ENCODE measurements around the gene KIRREL3.

KIRREL3 gene

GRCh38 chr11:126592496-126593410, 407.8 kb downstream of the KIRREL3 start:
- DNase-seq, result no peak

- DNase-seq, result no peak
These were observed 408.5 kb downstream of the KIRREL3 start for GRCh38 chr11:126591966-126592489.

GRCh38 chr11:126589492-126589803, 411.1 kb downstream of the KIRREL3 start:
- DNase-seq, result no peak

- no peak for DNase-seq
These were observed 411.7 kb downstream of the KIRREL3 start for GRCh38 chr11:126588630-126589491.

GRCh38 chr11:126587541-126587940, 413.0 kb downstream of the KIRREL3 start:
- DNase-seq, result no peak

GRCh38 chr11:126585774-126586491, 414.6 kb downstream of the KIRREL3 start:
- DNase-seq, result no peak

GRCh38 chr11:126585388-126585773, 415.2 kb downstream of the KIRREL3 start:
- no peak for DNase-seq

- DNase-seq, result no peak
These were observed 416.8 kb downstream of the KIRREL3 start for GRCh38 chr11:126583594-126584427.

GRCh38 chr11:126583101-126583500, 417.5 kb downstream of the KIRREL3 start:
- DNase-seq, result no peak

GRCh38 chr11:126581871-126582648, 418.5 kb downstream of the KIRREL3 start:
- DNase-seq, result no peak

GRCh38 chr11:126578426-126578825, 422.1 kb downstream of the KIRREL3 start:
- no peak for DNase-seq

- DNase-seq, result no peak
These were observed 422.5 kb downstream of the KIRREL3 start for GRCh38 chr11:126578021-126578420.

- no peak for DNase-seq
These were observed 424.7 kb downstream of the KIRREL3 start for GRCh38 chr11:126575849-126576248.

GRCh38 chr11:126573325-126573978, 427.1 kb downstream of the KIRREL3 start:
- no peak for DNase-seq

- no peak for DNase-seq
These were observed 430.1 kb downstream of the KIRREL3 start for GRCh38 chr11:126570489-126570888.

- DNase-seq, result no peak
These were observed 433.2 kb downstream of the KIRREL3 start for GRCh38 chr11:126567419-126567818.

- no peak for DNase-seq
These were observed 436.0 kb downstream of the KIRREL3 start for GRCh38 chr11:126564566-126564965.

GRCh38 chr11:126561327-126561893, 439.2 kb downstream of the KIRREL3 start:
- DNase-seq, result no peak

- DNase-seq, result no peak
These were observed 440.3 kb downstream of the KIRREL3 start for GRCh38 chr11:126560221-126560620.
